GM19455 (cell line): ENCODE measurements around the gene PGGT1B.

ENCODE experiments used
- ATAC-seq: cut with Tn5 transposase; IDR thresholded peaks from one replicate; pipeline ENCODE4 v1.9.1; 2021; ENCODE audit not compliant: unreplicated experiment

Gene PGGT1B

DNA sequence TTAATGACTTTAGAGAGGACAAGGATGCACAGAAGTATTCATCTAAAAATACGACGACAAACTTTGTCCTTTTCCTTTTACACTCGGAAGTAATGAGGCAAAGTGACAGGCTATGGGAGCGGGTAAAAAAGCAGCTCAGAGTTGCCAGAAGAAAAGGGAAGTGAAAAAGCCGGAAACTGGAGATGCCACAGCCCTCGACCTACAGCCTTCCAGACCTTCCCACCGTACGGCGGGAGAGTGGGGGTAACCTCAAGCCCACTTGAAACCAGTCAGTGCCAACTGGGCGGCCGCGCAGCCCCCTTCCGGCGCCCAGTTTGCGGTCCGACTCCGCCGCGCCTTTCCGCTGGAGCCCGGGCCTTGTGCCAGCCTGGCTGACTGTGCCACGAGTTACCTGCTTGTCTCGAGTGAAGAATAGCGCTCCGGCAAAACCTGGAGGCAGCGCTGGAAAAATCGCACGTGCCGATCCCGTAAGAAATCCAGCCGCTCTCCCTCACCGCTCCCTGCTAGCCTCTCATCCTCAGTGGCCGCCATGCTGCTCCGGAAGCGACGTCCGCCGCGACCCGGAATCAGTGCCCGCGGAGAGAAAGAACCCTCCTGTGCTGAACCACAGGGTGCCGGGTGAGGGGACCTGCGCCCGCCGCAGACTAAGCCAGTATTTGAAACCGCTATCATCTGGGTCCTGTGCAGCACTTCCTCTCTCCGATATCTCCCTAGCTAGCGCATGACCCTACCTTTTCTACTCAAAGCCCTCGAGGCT lies at the start of gene PGGT1B:
PGGT1B (minus strand) TSS at position 557 of the 757 bp plus-strand sequence; CDS start at position 531, 26 bp downstream.
- peak; percentile 93 for ATAC-seq

- ATAC-seq, result no peak
These were observed 47.2 kb upstream of the PGGT1B start for GRCh38 chr5:115309751-115310370.

DNA sequence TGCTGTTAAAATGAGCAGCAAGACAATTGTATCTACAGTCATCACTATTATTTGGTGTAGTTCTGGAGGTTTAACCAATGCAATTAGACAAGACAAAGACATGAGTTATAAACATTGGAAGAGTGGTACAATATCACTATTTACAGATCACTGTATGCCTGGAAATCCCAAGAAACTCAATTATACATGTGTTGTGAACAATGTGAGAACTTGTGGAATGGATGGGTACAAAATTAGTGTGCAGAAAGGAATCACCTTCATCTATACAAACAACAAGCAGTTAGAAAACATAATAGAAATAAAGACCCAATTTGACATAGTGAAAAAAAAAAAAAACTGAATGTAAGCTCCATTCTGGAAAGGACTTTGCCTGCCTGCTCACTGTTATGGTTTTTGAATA lies 46.1 kb upstream of the PGGT1B start:
- no peak for ATAC-seq

GRCh38 chr5:115306011-115306536 lies 43.4 kb upstream of the PGGT1B start:
- ATAC-seq, result no peak

GRCh38 chr5:115304496-115304895 lies 41.8 kb upstream of the PGGT1B start:
- no peak for ATAC-seq

GRCh38 chr5:115298811-115299210 lies 36.1 kb upstream of the PGGT1B start:
- ATAC-seq, result no peak

- ATAC-seq, result peak; percentile 4
These were observed 34.4 kb upstream of the PGGT1B start for GRCh38 chr5:115297031-115297430.

DNA sequence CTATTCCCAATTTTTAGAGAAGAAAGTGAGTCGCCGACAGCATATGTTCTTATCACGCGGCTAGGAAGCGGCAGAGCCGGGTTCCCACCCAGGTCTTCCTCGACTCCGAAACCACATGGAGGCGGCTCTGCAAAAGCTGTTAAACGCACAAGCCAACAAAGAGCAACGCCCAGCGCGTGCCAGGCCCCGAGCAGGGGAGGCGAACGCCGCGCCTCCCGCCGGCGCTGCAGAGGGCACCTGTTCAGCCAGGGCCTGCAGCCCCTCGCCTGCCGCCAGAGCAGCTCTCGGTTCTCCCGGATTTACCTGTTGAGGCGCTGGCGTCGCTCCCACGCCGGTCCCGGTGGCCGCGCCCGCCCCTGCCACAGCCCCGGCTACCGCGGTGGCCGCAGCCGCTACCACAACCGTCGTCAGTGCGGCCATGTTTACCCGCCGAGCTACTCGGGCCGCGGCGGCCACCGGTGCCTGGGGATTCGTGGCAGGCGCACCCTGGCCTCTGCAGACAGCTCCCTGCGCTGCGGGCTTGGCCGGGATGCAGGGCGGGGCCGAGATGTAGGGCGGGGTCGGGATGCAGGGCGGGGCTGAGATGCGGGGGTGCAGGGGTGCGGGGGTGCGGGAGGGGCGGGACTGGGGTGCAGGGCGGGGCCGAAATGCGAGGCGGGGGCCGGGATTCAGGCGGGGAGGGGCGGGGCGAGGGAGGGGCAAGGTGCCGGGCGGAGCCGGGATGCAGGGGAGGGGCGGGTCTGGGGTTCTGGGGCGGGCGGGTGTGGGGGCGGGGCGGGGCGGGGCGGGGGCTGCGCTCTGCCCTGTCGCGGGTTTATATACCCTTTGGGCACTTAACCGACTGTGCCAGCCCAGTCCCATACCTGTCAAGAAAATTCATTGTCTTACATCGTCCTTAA lies 33.7 kb upstream of the PGGT1B start, which contains the start of gene CCDC112:
CCDC112 (minus strand) TSS at position 531 of the 899 bp plus-strand sequence; CDS start at position 420, 111 bp downstream.
- ATAC-seq, result peak; percentile 89

DNA sequence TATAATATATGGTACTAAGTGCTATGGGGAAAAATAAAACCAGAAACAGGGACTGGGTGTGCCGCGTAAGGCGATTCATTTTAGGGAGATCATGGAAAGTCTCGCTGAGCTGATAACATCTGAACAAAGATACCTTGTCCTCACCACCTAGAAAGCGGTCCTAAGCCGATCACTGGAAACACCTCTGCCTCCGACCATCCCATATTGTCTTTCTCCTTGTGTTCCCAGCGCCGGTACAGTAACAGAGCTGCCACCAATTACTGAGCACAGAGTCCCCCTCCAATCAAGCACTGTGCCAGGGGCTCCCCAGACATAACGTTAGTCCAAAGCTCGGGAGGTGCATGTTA lies 33.1 kb upstream of the PGGT1B start:
- no peak for ATAC-seq

DNA sequence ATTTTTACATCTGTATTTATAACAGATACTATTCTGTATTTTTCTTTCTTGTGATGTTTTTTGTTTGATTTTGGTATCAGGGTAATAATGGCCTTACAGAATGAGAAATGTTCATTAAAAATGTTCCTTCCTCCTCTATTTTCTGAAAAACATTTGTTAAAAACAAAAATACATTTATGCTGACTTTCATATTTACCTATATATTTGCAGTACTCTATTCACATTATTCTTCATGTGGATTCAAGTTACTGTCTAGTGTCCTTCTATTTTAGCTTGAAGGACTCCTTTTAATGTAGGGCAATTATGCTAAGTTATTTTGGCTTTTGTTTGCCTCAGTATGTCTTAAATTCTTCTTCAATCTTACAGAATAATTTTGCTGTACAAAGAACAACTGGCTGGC lies 28.7 kb upstream of the PGGT1B start:
- no peak for ATAC-seq

DNA sequence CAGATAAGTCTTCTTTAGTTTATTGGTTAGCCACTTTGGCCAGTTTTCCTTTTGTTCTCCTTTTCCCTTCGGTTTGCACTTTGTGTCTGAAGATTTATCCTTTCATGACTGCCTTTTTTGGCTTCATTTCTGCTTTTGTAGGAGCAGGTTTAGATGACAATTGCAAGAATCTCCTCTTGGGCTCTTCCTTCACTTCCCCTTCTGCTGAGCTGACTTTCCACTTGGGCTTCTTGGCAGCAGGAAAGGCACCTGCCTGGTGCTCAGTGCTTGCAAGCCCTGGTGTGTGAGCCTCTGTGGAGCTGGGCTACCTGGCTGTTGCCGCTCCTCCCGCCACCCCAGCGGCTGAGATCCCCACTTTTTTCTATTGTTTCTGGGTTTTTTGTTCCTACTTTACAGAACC lies 26.4 kb upstream of the PGGT1B start:
- ATAC-seq, result no peak

DNA sequence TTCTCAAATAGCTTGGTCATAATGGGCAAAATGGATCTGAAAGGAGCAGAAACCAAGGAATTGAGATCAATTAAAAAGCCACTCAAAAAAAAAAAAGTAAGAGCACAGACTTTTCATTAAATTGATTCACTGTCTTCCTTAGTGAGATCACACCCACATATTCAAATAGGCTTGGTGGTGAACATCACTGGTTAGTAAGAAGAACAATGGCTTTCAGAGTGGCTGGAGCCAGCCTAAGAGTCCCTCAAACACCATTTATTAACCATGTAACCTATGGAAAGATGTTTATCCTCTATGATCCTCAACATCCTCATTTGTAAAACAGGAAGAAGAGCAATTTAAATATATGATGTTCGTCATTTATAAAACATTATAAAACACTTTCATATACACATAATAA lies 21.3 kb upstream of the PGGT1B start:
- no peak for ATAC-seq

DNA sequence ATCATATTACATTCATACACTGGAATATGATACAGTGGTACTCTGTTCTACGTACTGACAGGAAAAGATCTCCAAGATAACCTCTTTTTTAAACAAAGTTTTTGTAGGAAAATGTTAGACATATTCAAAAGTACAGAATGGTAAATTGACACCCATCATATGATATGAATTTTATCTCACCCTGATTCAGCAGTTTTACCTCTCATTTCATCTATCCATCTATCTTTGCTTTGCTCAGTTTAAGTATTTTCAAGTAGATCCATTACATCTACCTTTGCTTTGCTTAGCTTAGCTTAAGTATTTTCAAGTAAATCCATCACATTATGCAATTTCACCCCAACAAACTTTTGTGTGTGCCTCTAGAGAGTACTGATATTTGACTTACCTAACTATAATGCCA lies 19.5 kb upstream of the PGGT1B start:
- no peak for ATAC-seq

GRCh38 chr5:115274584-115274983 lies 11.9 kb upstream of the PGGT1B start:
- no peak for ATAC-seq

DNA sequence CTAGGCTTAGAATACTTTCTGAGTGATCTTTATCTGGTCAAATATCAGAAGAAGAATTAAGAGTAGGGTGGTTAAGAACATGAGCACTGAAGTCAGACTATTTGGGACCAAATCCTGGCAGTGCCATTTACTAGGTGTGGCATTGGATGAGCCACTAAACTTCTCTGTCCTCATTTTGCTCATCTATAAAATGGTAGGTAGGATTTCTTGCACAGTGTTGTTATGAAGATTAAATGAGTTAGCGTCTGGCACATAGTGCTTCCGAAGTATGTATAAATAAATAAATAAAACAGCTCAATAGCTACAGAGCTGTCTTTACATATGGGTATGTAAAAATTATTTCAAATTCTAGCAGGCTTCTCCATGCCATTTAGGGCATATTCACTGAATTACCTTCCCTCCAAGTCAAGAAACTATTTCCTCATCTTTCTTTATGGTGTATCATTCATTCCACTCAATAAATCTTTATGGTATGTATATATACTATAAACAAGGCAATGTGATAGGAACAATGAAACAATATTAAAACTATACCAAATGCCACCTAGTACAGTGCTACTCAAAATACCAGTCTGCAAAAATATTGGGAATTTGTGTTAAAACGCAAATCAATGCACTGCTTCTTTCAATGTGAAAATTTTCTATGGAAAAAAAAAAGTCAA lies 9.8 kb upstream of the PGGT1B start:
- ATAC-seq, result no peak

- ATAC-seq, result no peak
These were observed 8.8 kb upstream of the PGGT1B start for GRCh38 chr5:115271295-115272050.

DNA sequence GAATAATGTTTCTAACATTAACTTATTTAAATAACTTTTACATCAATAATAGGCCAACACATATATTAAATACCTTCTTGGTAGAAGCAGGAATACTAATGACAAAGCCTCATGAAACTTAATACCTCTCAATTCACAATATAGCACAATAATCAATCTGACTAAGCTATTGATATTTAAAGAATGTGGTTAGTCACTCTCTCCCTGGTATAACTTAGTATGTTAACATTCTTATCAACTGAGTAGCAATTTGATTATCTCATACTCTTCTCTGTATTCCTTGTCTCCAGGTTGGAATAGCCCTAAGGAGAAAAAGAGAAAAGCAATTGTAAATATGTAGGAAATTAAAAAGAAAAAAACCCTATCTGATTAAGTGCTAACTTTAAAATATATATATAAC lies 4.9 kb upstream of the PGGT1B start:
- no peak for ATAC-seq

DNA sequence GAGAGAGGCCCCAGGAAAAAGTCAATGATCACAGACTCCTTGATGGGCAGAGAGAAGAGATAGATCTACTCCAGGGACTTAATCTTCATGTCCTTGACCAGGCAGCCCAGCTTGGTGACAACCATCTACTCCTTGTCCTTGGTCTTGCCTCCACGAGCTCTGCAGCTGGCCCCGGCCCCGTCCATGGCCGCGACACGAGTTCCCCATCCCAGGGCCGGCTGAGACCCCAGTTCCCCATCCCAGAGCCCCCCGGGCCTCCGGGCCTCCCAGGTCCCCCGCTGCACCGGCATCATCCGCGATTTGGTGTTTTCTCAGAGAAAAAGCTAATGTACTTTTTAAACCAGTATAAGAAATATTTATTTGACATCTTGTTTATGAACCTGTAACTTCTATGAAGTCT lies 2.5 kb upstream of the PGGT1B start:
- ATAC-seq, result no peak

GRCh38 chr5:115264786-115265185 lies 2.1 kb upstream of the PGGT1B start:
- no peak for ATAC-seq

- no peak for ATAC-seq
These were observed 352 bp upstream of the PGGT1B start for GRCh38 chr5:115263078-115263380.

- peak; percentile 45 for ATAC-seq
These were observed 711 bp downstream of the PGGT1B start for GRCh38 chr5:115262011-115262320.
